Stimulated activated CD4-positive, alpha-beta T cell treated with anti-CD3 and anti-CD28 coated beads, Interleukin-2, amount 100 ng/mL, for 4 hours (primary cell): Measurements from ENCODE around the gene PRAMEF7.
"Not testable (repeated sequence)": the region's sequence is repeated elsewhere in the genome, so short reads cannot be mapped to it uniquely, and the experiment has no call there.

Source experiments
- DNase-seq: peaks from one replicate; pipeline ENCODE4 v3.0.0-alpha.2; 2020; ENCODE audit warnings: low read depth

Gene PRAMEF7

GRCh38 chr1:12916310-12916709 lies at the start of gene PRAMEF7:
PRAMEF7 (plus strand) TSS chr1:12916610; CDS start chr1:12917693, 1,083 bp downstream.
- DNase-seq, result not testable (repeated sequence)

- DNase-seq, result not testable (repeated sequence)
Observed at GRCh38 chr1:12878453-12878852, 38.0 kb upstream of the PRAMEF7 start.

GRCh38 chr1:12886101-12886500 lies 30.3 kb upstream of the PRAMEF7 start, which contains the start of gene PRAMEF4:
PRAMEF4 (minus strand) TSS chr1:12886201; CDS start chr1:12883394, 2,807 bp downstream.
- DNase-seq, result not testable (repeated sequence)

GRCh38 chr1:12898170-12898569 lies 18.2 kb upstream of the PRAMEF7 start, which contains the start of gene PRAMEF10:
PRAMEF10 (minus strand) TSS chr1:12898270; CDS start chr1:12895847, 2,423 bp downstream.
- DNase-seq, result not testable (repeated sequence)

- not testable (repeated sequence) for DNase-seq
Observed at GRCh38 chr1:12899186-12899585, 17.2 kb upstream of the PRAMEF7 start.

- not testable (repeated sequence) for DNase-seq
Observed at GRCh38 chr1:12903793-12904572, 12.4 kb upstream of the PRAMEF7 start.

GRCh38 chr1:12921749-12922148 lies 5.3 kb downstream of the PRAMEF7 start:
- not testable (repeated sequence) for DNase-seq

GRCh38 chr1:12924368-12924767 lies 8.0 kb downstream of the PRAMEF7 start:
- DNase-seq, result not testable (repeated sequence)

GRCh38 chr1:12947480-12947879 lies 31.1 kb downstream of the PRAMEF7 start, which contains the start of gene PRAMEF6:
PRAMEF6 (minus strand) TSS chr1:12947580; CDS start chr1:12942518, 5,062 bp downstream.
- not testable (repeated sequence) for DNase-seq
